Spleen (tissue), 7 donors: ENCODE results near the gene ERCC3.

ENCODE experiments used
- POLR2A ChIP-seq, 3 donors: fragments of 450-650 bp; IDR thresholded peaks; one replicate each; pipeline ENCODE4 v1.5.1; 2017; ENCODE audit warnings: antibody characterized with exemption in 3 of 3, mild to moderate bottlenecking in 1 of 3
- TF ChIP-seq, protein P1 (sequence below), 11 experiments: fragments of 200-600 bp in 7 of 11; fragments of 450-650 bp in 4 of 11; sonication (generic) in 4 of 11; IDR thresholded peaks in 8 of 11; conservative IDR thresholded peaks in 3 of 11; 1 replicate in 7 of 11; 2 replicates in 4 of 11; pipeline versions ENCODE4 v1.4.0 to v1.8.0; 2016 to 2021; ENCODE audit warnings: antibody characterized with exemption in 11 of 11, inconsistent platforms in 4 of 11, mild to moderate bottlenecking in 1 of 11
- donor health status: DM: no; HTN: no; CAD: no; lungs with moderate emphysema.
- donor health status: DM: no; HTN: no; CAD: no.
- donor health status: DM: no; HTN: no; CAD: no.

DNA sequence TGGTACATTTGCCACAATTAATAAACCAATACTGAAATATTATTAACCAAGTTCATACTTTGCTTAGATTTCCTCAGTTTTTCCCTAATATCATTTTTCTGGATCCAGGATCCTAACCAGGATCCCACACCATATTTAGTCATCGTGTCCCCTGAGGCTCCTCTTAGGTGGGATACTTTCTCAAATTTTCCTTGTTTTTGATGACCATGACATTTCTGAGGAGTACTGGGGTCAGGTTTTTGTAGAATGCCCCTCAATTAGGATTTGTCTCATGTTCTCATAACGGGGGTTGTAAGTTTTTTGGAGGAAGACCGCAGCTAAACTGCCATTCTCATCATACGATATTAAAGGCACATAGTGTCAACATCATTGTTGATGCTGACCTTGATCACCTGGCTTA lies 15.5 kb upstream of the ERCC3 start:
- TF ChIP-seq, protein P1, sequence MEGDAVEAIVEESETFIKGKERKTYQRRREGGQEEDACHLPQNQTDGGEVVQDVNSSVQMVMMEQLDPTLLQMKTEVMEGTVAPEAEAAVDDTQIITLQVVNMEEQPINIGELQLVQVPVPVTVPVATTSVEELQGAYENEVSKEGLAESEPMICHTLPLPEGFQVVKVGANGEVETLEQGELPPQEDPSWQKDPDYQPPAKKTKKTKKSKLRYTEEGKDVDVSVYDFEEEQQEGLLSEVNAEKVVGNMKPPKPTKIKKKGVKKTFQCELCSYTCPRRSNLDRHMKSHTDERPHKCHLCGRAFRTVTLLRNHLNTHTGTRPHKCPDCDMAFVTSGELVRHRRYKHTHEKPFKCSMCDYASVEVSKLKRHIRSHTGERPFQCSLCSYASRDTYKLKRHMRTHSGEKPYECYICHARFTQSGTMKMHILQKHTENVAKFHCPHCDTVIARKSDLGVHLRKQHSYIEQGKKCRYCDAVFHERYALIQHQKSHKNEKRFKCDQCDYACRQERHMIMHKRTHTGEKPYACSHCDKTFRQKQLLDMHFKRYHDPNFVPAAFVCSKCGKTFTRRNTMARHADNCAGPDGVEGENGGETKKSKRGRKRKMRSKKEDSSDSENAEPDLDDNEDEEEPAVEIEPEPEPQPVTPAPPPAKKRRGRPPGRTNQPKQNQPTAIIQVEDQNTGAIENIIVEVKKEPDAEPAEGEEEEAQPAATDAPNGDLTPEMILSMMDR (IDR thresholded peaks at IDR 0.05 in 8 of 11, conservative IDR thresholded peaks at IDR 0.05 in 3 of 11): no peak
- TF ChIP-seq POLR2A (IDR thresholded peaks at IDR 0.05): no peak
